Glutamatergic neuron (in vitro differentiated cells): ENCODE results near the gene CEP72. TPM values are rescaled to one million over a fixed set of nuclear protein-coding genes. Genes with fewer than 3 reads are reported as not detected.
A peak's percentile ranks its signal among the peaks of the same experiment; 100 is the strongest.

Experiments used
- DNase-seq: peaks from one replicate; pipeline ENCODE4 v3.0.0; 2022
- H3K27ac Mint-ChIP-seq: one replicate; pipeline ENCODE4 v1.8.0; 2020; ENCODE audit warnings: mild to moderate bottlenecking, mixed read lengths, inconsistent platforms; ENCODE audit not compliant: unreplicated experiment
- H3K27me3 Mint-ChIP-seq: one replicate; pipeline ENCODE4 v1.8.0; 2020; ENCODE audit warnings: mild to moderate bottlenecking, moderate library complexity, mixed read lengths, inconsistent platforms; ENCODE audit not compliant: unreplicated experiment
- H3K36me3 Mint-ChIP-seq: one replicate; pipeline ENCODE4 v1.8.0; 2020; ENCODE audit warnings: mild to moderate bottlenecking, mixed read lengths, inconsistent platforms; ENCODE audit not compliant: unreplicated experiment
- H3K4me1 Mint-ChIP-seq: one replicate; pipeline ENCODE4 v1.8.0; 2020; ENCODE audit warnings: mild to moderate bottlenecking, low read depth, mixed read lengths, inconsistent platforms; ENCODE audit not compliant: unreplicated experiment
- H3K4me3 Mint-ChIP-seq: one replicate; pipeline ENCODE4 v1.8.0; 2020; ENCODE audit warnings: mild to moderate bottlenecking, mixed read lengths, inconsistent platforms; ENCODE audit not compliant: unreplicated experiment
- H3K9me3 Mint-ChIP-seq: one replicate; pipeline ENCODE4 v1.8.0; 2020; ENCODE audit warnings: mild to moderate bottlenecking, moderate library complexity, mixed read lengths, inconsistent platforms; ENCODE audit not compliant: unreplicated experiment
- CTCF ChIP-seq: fragments of 200-600 bp; sonication (generic); IDR thresholded peaks from one replicate; pipeline ENCODE4 v1.5.0; 2021; ENCODE audit not compliant: partially characterized antibody, unreplicated experiment
- total RNA-seq: library from RNA; stranded (reverse); fragmentation: NEBNext Ultra II Directional; extraction: Animal tissue kit (Norgen Biotek cat#: 25700); gene quantifications from one replicate; pipeline ENCODE4 v1.2.1, GENCODE V29; 2021; ENCODE audit not compliant: unreplicated experiment

Gene CEP72
- total RNA-seq, 1 donor from 2014 or later = 43.9 TPM

- peaks cover 3% of the 10 kb centered on the region for H3K4me1 Mint-ChIP-seq
- peaks cover 9% of the 10 kb centered on the region for H3K27me3 Mint-ChIP-seq
- H3K4me3 Mint-ChIP-seq = no peak overlapping the region
- peaks cover 17% of the 10 kb centered on the region for H3K36me3 Mint-ChIP-seq
- H3K27ac Mint-ChIP-seq = no peak overlapping the region
- H3K9me3 Mint-ChIP-seq = peaks cover 20% of the 10 kb centered on the region
- DNase-seq = peak; percentile 12
- no peak for TF ChIP-seq CTCF
Observed at GRCh38 chr5:664343-664993, 52.3 kb downstream of the CEP72 start.

DNA sequence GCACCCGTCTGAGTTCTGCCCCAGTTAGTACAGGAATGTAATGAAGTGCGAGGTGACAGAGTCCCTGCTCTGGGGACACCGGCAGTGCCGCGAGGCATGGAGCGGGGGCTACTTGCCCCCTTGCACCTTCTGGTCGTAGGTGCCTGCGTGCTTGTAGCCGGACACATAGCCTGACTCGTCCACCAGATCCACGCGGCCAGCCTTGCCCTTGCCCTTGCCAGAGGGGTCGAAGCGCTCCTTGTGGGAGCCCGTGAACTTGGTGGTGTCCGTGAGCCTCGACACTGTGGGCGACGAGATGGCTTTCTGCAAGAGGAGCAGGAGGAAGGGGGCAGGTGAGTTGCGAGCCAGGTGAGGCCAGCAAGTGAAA, 52.8 kb downstream of the CEP72 start:
- Mint-ChIP-seq H3K4me1 (peaks cover 3% of the 10 kb centered on the region), H3K4me3 (no peak overlapping the region), H3K36me3 (peaks cover 12% of the 10 kb centered on the region), H3K27ac (no peak overlapping the region), H3K27me3 (peaks cover 9% of the 10 kb centered on the region), H3K9me3 (peaks cover 17% of the 10 kb centered on the region)
- TF ChIP-seq CTCF = no peak
- no peak for DNase-seq

- Mint-ChIP-seq H3K4me1 (peaks cover 3% of the 10 kb centered on the region), H3K9me3 (peaks cover 15% of the 10 kb centered on the region), H3K27me3 (peaks cover 9% of the 10 kb centered on the region), H3K4me3 (no peak overlapping the region), H3K36me3 (peaks cover 8% of the 10 kb centered on the region), H3K27ac (no peak overlapping the region)
- no peak for TF ChIP-seq CTCF
- DNase-seq = no peak
Observed at GRCh38 chr5:665541-665955, 53.4 kb downstream of the CEP72 start.

DNA sequence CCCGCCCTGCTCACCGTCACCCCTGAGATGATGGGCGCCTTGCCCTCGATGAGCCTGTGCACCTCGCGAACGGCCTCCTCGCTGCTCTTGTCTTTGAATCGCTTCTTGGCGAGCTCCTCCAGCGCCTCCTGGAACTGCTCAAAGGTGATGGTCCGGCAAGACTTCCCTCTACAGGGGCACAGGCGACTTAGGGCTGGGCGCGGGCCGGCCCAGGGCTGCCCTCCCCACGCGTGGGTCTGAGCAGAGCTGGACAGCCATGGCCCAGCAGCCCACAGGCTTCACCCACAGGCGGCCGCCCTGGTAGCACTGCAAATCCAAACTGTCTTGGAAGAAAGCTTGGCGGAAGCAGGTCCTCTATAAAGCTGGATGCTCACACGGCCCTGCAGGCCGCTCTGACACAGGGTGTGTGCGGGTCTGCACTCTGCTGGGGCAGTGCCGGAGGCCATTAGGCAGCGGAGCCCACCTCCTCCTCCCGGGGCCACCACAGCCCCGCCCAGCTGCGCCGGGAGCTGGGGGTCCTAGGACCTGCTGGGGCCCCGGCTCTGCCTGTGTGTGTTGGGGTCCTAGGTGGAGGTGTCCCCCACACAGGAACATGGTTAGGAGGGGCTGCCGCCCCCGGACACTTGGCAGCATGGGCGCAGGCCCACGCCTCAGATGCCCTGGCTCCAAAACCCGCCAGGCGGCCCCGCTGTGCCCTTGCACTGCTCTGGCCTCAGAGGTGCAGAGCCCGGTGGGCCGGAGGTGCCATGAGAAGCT, 54.0 kb downstream of the CEP72 start:
- Mint-ChIP-seq H3K27me3 (peaks cover 9% of the 10 kb centered on the region), H3K27ac (no peak overlapping the region), H3K9me3 (peaks cover 13% of the 10 kb centered on the region), H3K36me3 (peaks cover 5% of the 10 kb centered on the region), H3K4me3 (no peak overlapping the region), H3K4me1 (peaks cover 3% of the 10 kb centered on the region)
- no peak for DNase-seq
- no peak for TF ChIP-seq CTCF
